Hepatocyte (in vitro differentiated cells): Measurements from ENCODE around the gene CRHR2. TPM values are rescaled to one million over a fixed set of nuclear protein-coding genes. Genes with fewer than 3 reads are reported as not detected.

ENCODE experiments used
- DNase-seq: peaks from one replicate; pipeline ENCODE4 v3.0.0-alpha.2; 2016; ENCODE audit warnings: low spot score
- H2AFZ ChIP-seq: fragments of 200-600 bp; sonication (generic); 2 replicates; pipeline ENCODE4 v1.6.0; 2016; ENCODE audit warnings: antibody characterized with exemption, mild to moderate bottlenecking
- H3K27ac ChIP-seq: fragments of 200-600 bp; sonication (generic); 2 replicates; pipeline ENCODE4 v1.5.1; 2016; ENCODE audit warnings: mild to moderate bottlenecking
- H3K27me3 ChIP-seq: fragments of 200-600 bp; sonication (generic); 2 replicates; pipeline ENCODE4 v1.6.1; 2016
- H3K36me3 ChIP-seq: fragments of 200-600 bp; sonication (generic); replicated peaks from 2 replicates; pipeline ENCODE4 v1.5.1; 2016; ENCODE audit warnings: low read depth; ENCODE audit not compliant: insufficient read depth
- H3K4me1 ChIP-seq: fragments of 200-600 bp; sonication (generic); 2 replicates; pipeline ENCODE4 v1.5.1; 2016; ENCODE audit warnings: mild to moderate bottlenecking, moderate library complexity; ENCODE audit not compliant: insufficient read depth
- H3K4me2 ChIP-seq: fragments of 200-600 bp; sonication (generic); 2 replicates; pipeline ENCODE4 v1.6.0; 2016
- H3K4me3 ChIP-seq: fragments of 200-600 bp; sonication (generic); 2 replicates; pipeline ENCODE4 v1.5.1; 2016; ENCODE audit warnings: mild to moderate bottlenecking
- H3K79me2 ChIP-seq: fragments of 200-600 bp; sonication (generic); 2 replicates; pipeline ENCODE4 v1.6.0; 2017; ENCODE audit warnings: mild to moderate bottlenecking
- H3K9me2 ChIP-seq: fragments of 200-600 bp; sonication (generic); replicated peaks from 2 replicates; pipeline ENCODE4 v1.6.0; 2017; ENCODE audit warnings: mild to moderate bottlenecking; ENCODE audit not compliant: insufficient read depth
- H3K9me3 ChIP-seq: fragments of 200-600 bp; sonication (generic); 2 replicates; pipeline ENCODE4 v1.5.1; 2016; ENCODE audit warnings: low read depth, mild to moderate bottlenecking
- H4K20me1 ChIP-seq: fragments of 200-600 bp; sonication (generic); 2 replicates; pipeline ENCODE4 v1.6.0; 2016; ENCODE audit warnings: mild to moderate bottlenecking; ENCODE audit not compliant: insufficient read depth, poor library complexity, severe bottlenecking
- CTCF ChIP-seq: fragments of 200-600 bp; sonication (generic); IDR thresholded peaks from 2 replicates; pipeline ENCODE4 v1.5.1; 2016; ENCODE audit warnings: antibody characterized with exemption, mild to moderate bottlenecking; ENCODE audit not compliant: poor library complexity
- EZH2 ChIP-seq: fragments of 200-600 bp; sonication (generic); IDR thresholded peaks from 2 replicates; pipeline ENCODE4 v1.6.1; 2016; ENCODE audit warnings: antibody characterized with exemption, mild to moderate bottlenecking, borderline replicate concordance
- EZH2phosphoT487 ChIP-seq: fragments of 200-600 bp; sonication (generic); IDR thresholded peaks from one replicate; pipeline ENCODE4 v1.6.1; 2018; ENCODE audit warnings: antibody characterized with exemption, mild to moderate bottlenecking, low read depth, moderate library complexity; ENCODE audit not compliant: unreplicated experiment, severe bottlenecking
- whole genome bisulfite sequencing: methylation state at CpG from one replicate; pipeline ENCODE4 v1.1.6; 2016; ENCODE audit warnings: low lambda C conversion rate; ENCODE audit errors: missing lambda C conversion rate; 5-methylcytosine and 5-hydroxymethylcytosine counted together
- polyA plus RNA-seq: library from polyadenylated mRNA; unstranded; fragments of >200 nt; fragmentation: Nextera tagmentation; extraction: Ambion mirVana; gene quantifications from 2 replicates; pipeline ENCODE4 v1.2.1, GENCODE V29; 2016
- total RNA-seq: library from RNA; depleted of rRNA; stranded (reverse); fragments of >200 nt; gene quantifications from 2 replicates; pipeline ENCODE4 v1.2.3, GENCODE V29; 2014

The CRHR2 gene
- total and polyA plus RNA-seq, 2 experiments from 2014 or later: 0.21 TPM; not detected in 1

- Histone ChIP-seq H3K9me3 (no peaks in the 10 kb centered on the region), H3K4me3 (no peak overlapping the region), H3K36me3 (no peaks in the 10 kb centered on the region), H3K4me1 (no peaks in the 10 kb centered on the region), H3K79me2 (no peaks in the 10 kb centered on the region), H2AFZ (no peak overlapping the region), H3K4me2 (no peak overlapping the region), H3K27me3 (peaks cover 15% of the 10 kb centered on the region), H4K20me1 (no peaks in the 10 kb centered on the region), H3K9me2 (no peaks in the 10 kb centered on the region), H3K27ac (no peak overlapping the region)
- no peak for DNase-seq
- WGBS: 69% methylated on average over 6 of the region's 6 CpGs
- TF ChIP-seq EZH2phosphoT487 (no peak), EZH2 (no peak), CTCF (no peak)
Measured at GRCh38 chr7:30687604-30688003, 5.3 kb upstream of the CRHR2 start.

- WGBS: 69% methylated on average over 2 of the region's 2 CpGs
- no peak for TF ChIP-seq EZH2phosphoT487
- TF ChIP-seq CTCF: no peak
- no peak for TF ChIP-seq EZH2
- Histone ChIP-seq H3K36me3 (no peaks in the 10 kb centered on the region), H3K4me1 (peaks cover 8% of the 10 kb centered on the region), H3K79me2 (no peaks in the 10 kb centered on the region), H2AFZ (no peak overlapping the region), H3K27me3 (peaks cover 48% of the 10 kb centered on the region), H3K9me2 (no peaks in the 10 kb centered on the region), H3K9me3 (no peaks in the 10 kb centered on the region), H3K4me3 (no peak overlapping the region), H3K4me2 (no peak overlapping the region), H4K20me1 (no peaks in the 10 kb centered on the region), H3K27ac (no peak overlapping the region)
- DNase-seq: no peak
Measured at GRCh38 chr7:30684351-30684750, 2.1 kb upstream of the CRHR2 start.

- H3K27ac ChIP-seq: no peak overlapping the region
- TF ChIP-seq EZH2phosphoT487: no peak
- TF ChIP-seq CTCF: no peak
- no peak for TF ChIP-seq EZH2
- no peaks in the 10 kb centered on the region for H3K9me2 ChIP-seq
- no peak overlapping the region for H3K4me3 ChIP-seq
- 89% methylated on average over 3 of the region's 3 CpGs for WGBS
- H4K20me1 ChIP-seq: no peaks in the 10 kb centered on the region
- H3K79me2 ChIP-seq: no peaks in the 10 kb centered on the region
- H3K36me3 ChIP-seq: no peaks in the 10 kb centered on the region
- DNase-seq: no peak
- H3K4me2 ChIP-seq: no peak overlapping the region
- H3K9me3 ChIP-seq: no peaks in the 10 kb centered on the region
- H3K4me1 ChIP-seq: peaks cover 8% of the 10 kb centered on the region
- H3K27me3 ChIP-seq: peaks cover 53% of the 10 kb centered on the region
- H2AFZ ChIP-seq: no peak overlapping the region
Measured at GRCh38 chr7:30683816-30684215, 1.6 kb upstream of the CRHR2 start.

- peaks cover 8% of the 10 kb centered on the region for H3K4me1 ChIP-seq
- no peaks in the 10 kb centered on the region for H4K20me1 ChIP-seq
- no peak for DNase-seq
- H3K27ac ChIP-seq: no peak overlapping the region
- no peaks in the 10 kb centered on the region for H3K36me3 ChIP-seq
- no peaks in the 10 kb centered on the region for H3K9me3 ChIP-seq
- no peaks in the 10 kb centered on the region for H3K9me2 ChIP-seq
- no peak overlapping the region for H2AFZ ChIP-seq
- no peak overlapping the region for H3K4me2 ChIP-seq
- TF ChIP-seq EZH2 (no peak), CTCF (no peak), EZH2phosphoT487 (no peak)
- no peak overlapping the region for H3K4me3 ChIP-seq
- peaks cover 58% of the 10 kb centered on the region for H3K27me3 ChIP-seq
- 84% methylated on average over 5 of the region's 5 CpGs for WGBS
- H3K79me2 ChIP-seq: no peaks in the 10 kb centered on the region
Measured at GRCh38 chr7:30683306-30683705, 1.1 kb upstream of the CRHR2 start.
